GM12873 (cell line): ENCODE results near the gene GPR157.

Source experiments
- CTCF ChIP-seq: IDR thresholded peaks from 2 replicates; pipeline ENCODE4 v1.5.1; 2012; ENCODE audit warnings: low read depth, mild to moderate bottlenecking, moderate library complexity, low read length, control low read depth; ENCODE audit not compliant: insufficient read depth; ENCODE audit errors: missing control alignments

GPR157 gene

GRCh38 chr1:9087411-9088125, 41.3 kb downstream of the GPR157 start:
- TF ChIP-seq CTCF: no peak

- no peak for TF ChIP-seq CTCF
Observed at GRCh38 chr1:9086796-9087195, 42.1 kb downstream of the GPR157 start.

- no peak for TF ChIP-seq CTCF
Observed at GRCh38 chr1:9086045-9086444, 42.9 kb downstream of the GPR157 start.

GRCh38 chr1:9085306-9085940, 43.5 kb downstream of the GPR157 start:
- no peak for TF ChIP-seq CTCF

GRCh38 chr1:9084906-9085305, 44.0 kb downstream of the GPR157 start:
- TF ChIP-seq CTCF: no peak

- TF ChIP-seq CTCF: no peak
Observed at GRCh38 chr1:9081473-9081872, 47.4 kb downstream of the GPR157 start.

- no peak for TF ChIP-seq CTCF
Observed at GRCh38 chr1:9080705-9081291, 48.1 kb downstream of the GPR157 start.
